GM20000 (cell line): Measurements from ENCODE around the gene CACUL1.
"Not testable (repeated sequence)": the region's sequence is repeated elsewhere in the genome, so short reads cannot be mapped to it uniquely, and the experiment has no call there.

Experiments
- DNase-seq: peaks from one replicate; pipeline ENCODE4 v3.0.0; 2012; ENCODE audit warnings: low spot score
- CTCF ChIP-seq: IDR thresholded peaks from 2 replicates; pipeline ENCODE4 v1.5.1; 2012; ENCODE audit warnings: mild to moderate bottlenecking, control low read depth; ENCODE audit errors: extremely low read depth, missing control alignments

The CACUL1 gene

GRCh38 chr10:118754556-118755423 is at the start of gene CACUL1:
TSS of gene CACUL1 (minus strand) at chr10:118754970. CDS start at chr10:118754762, 208 bp downstream.
- DNase-seq = peak; percentile 99
- no peak for TF ChIP-seq CTCF

- TF ChIP-seq CTCF = no peak
- DNase-seq = no peak
These were observed 49.5 kb upstream of the CACUL1 start for GRCh38 chr10:118804262-118804773.

- TF ChIP-seq CTCF = no peak
- no peak for DNase-seq
These were observed 47.5 kb upstream of the CACUL1 start for GRCh38 chr10:118802126-118802793.

GRCh38 chr10:118800920-118801319 is 46.1 kb upstream of the CACUL1 start:
- DNase-seq = no peak
- no peak for TF ChIP-seq CTCF

- DNase-seq = no peak
These were observed 45.0 kb upstream of the CACUL1 start for GRCh38 chr10:118799777-118800176.

GRCh38 chr10:118798231-118798662 is 43.5 kb upstream of the CACUL1 start:
- no peak for DNase-seq
- TF ChIP-seq CTCF = no peak

More at GRCh38 chr10:118799777-118800176, 45.0 kb upstream of the CACUL1 start:
- no peak for TF ChIP-seq CTCF

GRCh38 chr10:118794971-118795370 is 40.2 kb upstream of the CACUL1 start:
- not testable (repeated sequence) for DNase-seq
